H1 (cell line): ENCODE measurements around the gene E2F2. TPM values are rescaled to one million over a fixed set of nuclear protein-coding genes. Genes with fewer than 3 reads are reported as not detected.

Experiments used
- CTCF ChIA-PET: fragments of 300-600 bp; sonication (Branson Sonifier 250); formaldehyde crosslinking; loops from one replicate; lab custom pipeline; 2021; ENCODE audit not compliant: partially characterized antibody; lab: Charles Lee
- POLR2A ChIA-PET: fragments of 300-600 bp; sonication (Branson Sonifier 250); formaldehyde crosslinking; loops from one replicate; lab custom pipeline; 2021; ENCODE audit warnings: inconsistent platforms; ENCODE audit not compliant: partially characterized antibody; lab: Charles Lee
- DNase-seq, 2 experiments: peaks; one replicate each; pipeline versions ENCODE4 v3.0.0 to v3.0.0-alpha.2; 2010 to 2022; ENCODE audit warnings: low spot score in 2 of 2, low read depth in 1 of 2, mixed read lengths in 1 of 2
- FAIRE-seq: peaks from 2 replicates; lab custom pipeline; 2011; peaks lifted over from hg19 to GRCh38; lab: Jason Lieb, UNC
- H2AFZ ChIP-seq: 2 replicates; pipeline ENCODE4 v1.8.1; 2012; ENCODE audit warnings: low read length, inconsistent platforms
- H2AK5ac ChIP-seq: 2 replicates; pipeline ENCODE4 v1.6.1; 2013; ENCODE audit warnings: low read depth, low read length
- H2BK120ac ChIP-seq: replicated peaks from 2 replicates; pipeline ENCODE3; 2013; ENCODE audit warnings: low read depth, low read length, inconsistent platforms
- H2BK12ac ChIP-seq: 2 replicates; pipeline ENCODE4 v1.6.1; 2013; ENCODE audit warnings: low read depth, low read length
- H2BK15ac ChIP-seq: 2 replicates; pipeline ENCODE4 v1.6.1; 2013; ENCODE audit warnings: low read length
- H2BK20ac ChIP-seq: 2 replicates; pipeline ENCODE4 v1.6.1; 2013; ENCODE audit warnings: low read length
- H2BK5ac ChIP-seq: 2 replicates; pipeline ENCODE4 v1.6.1; 2013; ENCODE audit warnings: low read depth, low read length
- H3K14ac ChIP-seq: 2 replicates; pipeline ENCODE4 v1.6.1; 2013; ENCODE audit warnings: inconsistent platforms; ENCODE audit not compliant: insufficient read length
- H3K18ac ChIP-seq: 2 replicates; pipeline ENCODE4 v1.6.1; 2013; ENCODE audit warnings: low read length; ENCODE audit errors: extremely low read depth
- H3K23ac ChIP-seq: 2 replicates; pipeline ENCODE4 v1.6.1; 2013; ENCODE audit warnings: inconsistent platforms; ENCODE audit not compliant: insufficient read length
- H3K23me2 ChIP-seq: 2 replicates; pipeline ENCODE4 v1.6.1; 2013; ENCODE audit warnings: low read depth, low read length
- H3K27ac ChIP-seq: 2 replicates; pipeline ENCODE4 v1.6.1; 2011; ENCODE audit warnings: low read depth, low read length, inconsistent platforms
- H3K27me3 ChIP-seq, 4 experiments: replicated peaks in 1 of 4; 1 replicate in 1 of 4; 2 replicates in 3 of 4; pipeline versions ENCODE4 v1.6.1 to v1.8.1; 2011 to 2013; ENCODE audit warnings: low read length in 3 of 4, mild to moderate bottlenecking in 3 of 4, inconsistent platforms in 2 of 4, mixed read lengths in 2 of 4, moderate library complexity in 1 of 4; ENCODE audit not compliant: control insufficient read depth in 3 of 4, insufficient read depth in 3 of 4; ENCODE audit errors: extremely low read depth in 1 of 4
- H3K36me3 ChIP-seq, 4 experiments: 2 replicates each; pipeline versions ENCODE4 v1.6.1 to v1.8.1; 2011 to 2013; ENCODE audit warnings: mild to moderate bottlenecking in 4 of 4, low read length in 3 of 4, moderate library complexity in 2 of 4, control low read depth in 1 of 4, inconsistent platforms in 1 of 4; ENCODE audit not compliant: insufficient read depth in 4 of 4, control insufficient read depth in 2 of 4
- H3K4ac ChIP-seq: replicated peaks from 2 replicates; pipeline ENCODE3; 2013; ENCODE audit warnings: low read length, low read depth, mixed read lengths, inconsistent platforms; ENCODE audit not compliant: insufficient read length
- H3K4me1 ChIP-seq, 4 experiments: replicated peaks in 1 of 4; 1 replicate in 1 of 4; 2 replicates in 3 of 4; pipeline versions ENCODE4 v1.6.1 to v1.8.1; 2011 to 2013; ENCODE audit warnings: low read length in 3 of 4, inconsistent platforms in 2 of 4, mixed read lengths in 1 of 4; ENCODE audit not compliant: insufficient read depth in 4 of 4, control insufficient read depth in 3 of 4
- H3K4me2 ChIP-seq, 2 experiments: 2 replicates each; pipeline versions ENCODE4 v1.6.1 to v1.8.1; 2011 to 2013; ENCODE audit warnings: low read depth in 2 of 2, low read length in 2 of 2, control low read depth in 1 of 2, inconsistent platforms in 1 of 2, mild to moderate bottlenecking in 1 of 2; ENCODE audit not compliant: insufficient read depth in 1 of 2
- H3K4me3 ChIP-seq, 4 experiments: fragments of 200-600, 300-600 bp in 1 of 4; sonication (generic), shearing (Covaris generic), sonication (Bioruptor Twin) in 1 of 4; 2 replicates each; pipeline versions ENCODE4 v1.5.1 to v1.8.1; 2011 to 2016; ENCODE audit warnings: low read length in 4 of 4, low read depth in 3 of 4, control low read depth in 2 of 4, inconsistent platforms in 2 of 4, mild to moderate bottlenecking in 2 of 4, mixed read lengths in 1 of 4, moderate library complexity in 1 of 4; ENCODE audit not compliant: insufficient read depth in 2 of 4; ENCODE audit errors: extremely low read depth in 1 of 4
- H3K56ac ChIP-seq: replicated peaks from 2 replicates; pipeline ENCODE3; 2013; ENCODE audit warnings: low read depth, mild to moderate bottlenecking, mixed read lengths, low read length, inconsistent platforms; ENCODE audit not compliant: insufficient read length
- H3K79me1 ChIP-seq: 2 replicates; pipeline ENCODE4 v1.6.1; 2013; ENCODE audit warnings: low read depth, low read length, control low read depth
- H3K79me2 ChIP-seq, 2 experiments: 2 replicates each; pipeline versions ENCODE4 v1.6.1 to v1.8.1; 2012 to 2013; ENCODE audit warnings: low read length in 2 of 2, mild to moderate bottlenecking in 2 of 2, inconsistent platforms in 1 of 2; ENCODE audit not compliant: insufficient read depth in 2 of 2, control insufficient read depth in 1 of 2
- H3K9ac ChIP-seq, 4 experiments: replicated peaks in 1 of 4; 1 replicate in 1 of 4; 2 replicates in 3 of 4; pipeline versions ENCODE4 v1.6.1 to v1.8.1; 2011 to 2013; ENCODE audit warnings: low read depth in 3 of 4, low read length in 3 of 4, control low read depth in 2 of 4, mild to moderate bottlenecking in 2 of 4, moderate library complexity in 2 of 4, inconsistent platforms in 1 of 4; ENCODE audit errors: extremely low read depth in 1 of 4
- H3K9me3 ChIP-seq, 2 experiments: 2 replicates each; pipeline versions ENCODE4 v1.6.1 to v1.8.1; 2012 to 2013; ENCODE audit warnings: mild to moderate bottlenecking in 2 of 2, moderate library complexity in 2 of 2, control low read depth in 1 of 2, inconsistent platforms in 1 of 2, low read depth in 1 of 2, low read length in 1 of 2, mixed read lengths in 1 of 2; ENCODE audit not compliant: insufficient read depth in 2 of 2
- H4K20me1 ChIP-seq, 2 experiments: replicated peaks in 1 of 2; 2 replicates each; pipeline versions ENCODE3 to v1.8.1; 2011 to 2013; ENCODE audit warnings: inconsistent platforms in 2 of 2, low read length in 2 of 2, mild to moderate bottlenecking in 1 of 2; ENCODE audit not compliant: insufficient read depth in 2 of 2, control insufficient read depth in 1 of 2
- H4K5ac ChIP-seq: 2 replicates; pipeline ENCODE4 v1.6.1; 2013; ENCODE audit warnings: low read length, low read depth, mixed read lengths, inconsistent platforms; ENCODE audit not compliant: insufficient read length
- H4K8ac ChIP-seq: 2 replicates; pipeline ENCODE4 v1.8.0; 2013; ENCODE audit warnings: mild to moderate bottlenecking, moderate library complexity, low read length, inconsistent platforms; ENCODE audit not compliant: insufficient read depth; ENCODE audit errors: extremely low read depth
- H4K91ac ChIP-seq: replicated peaks from 2 replicates; pipeline ENCODE3; 2013; ENCODE audit warnings: low read length, mixed read lengths, inconsistent platforms; ENCODE audit not compliant: insufficient read length
- ASH2L ChIP-seq: fragments of 200-600, 300-600 bp; sonication (generic); IDR thresholded peaks from one replicate; pipeline ENCODE4 v1.7.1; 2017; ENCODE audit warnings: low read length
- TAF7 ChIP-seq: optimal IDR thresholded peaks from 2 replicates; pipeline ENCODE3; 2011; ENCODE audit warnings: low read depth, mild to moderate bottlenecking, inconsistent platforms, low read length, moderate library complexity, borderline replicate concordance
- WGBS, 2 experiments: shearing (Covaris generic) in 1 of 2; methylation state at CpG; one replicate each; pipeline versions ENCODE4 v1.1.6 to v1.1.7; 2013 to 2015; ENCODE audit warnings: low lambda C conversion rate in 2 of 2, mixed read lengths in 2 of 2, inconsistent platforms in 1 of 2, low coverage in 1 of 2, missing lambda C conversion rate in 1 of 2; ENCODE audit not compliant: insufficient replicate concordance in 2 of 2, insufficient coverage in 1 of 2, insufficient read length in 1 of 2; ENCODE audit errors: extremely low coverage in 1 of 2, missing lambda C conversion rate in 1 of 2; 5-methylcytosine and 5-hydroxymethylcytosine counted together
- polyA plus RNA-seq, 7 experiments: library from polyadenylated mRNA; depleted of rRNA in 3 of 7; stranded (reverse) in 5 of 7; unstranded in 2 of 7; fragments of >200 nt in 5 of 7; fragments of 200-250 nt in 2 of 7; gene quantifications; 1 replicate in 5 of 7; 2 replicates in 1 of 7; 4 replicates in 1 of 7; pipeline versions ENCODE4 v1.2.1 to v1.2.3, GENCODE V29; 2011 to 2013; ENCODE audit warnings: missing spikeins in 2 of 7, mixed read lengths in 2 of 7
- total RNA-seq: library from RNA; stranded (reverse); fragmentation: NEBNext Ultra II Directional; extraction: Animal tissue kit (Norgen Biotek cat#: 25700); gene quantifications from 2 replicates; pipeline ENCODE4 v1.2.1, GENCODE V29; 2021

The E2F2 gene
- total and polyA plus RNA-seq, 2 of the 8 experiments (the other 6 are each of a cell fraction or from before 2014, with no cell fraction given), result 1.8 to 7.0 TPM

DNA sequence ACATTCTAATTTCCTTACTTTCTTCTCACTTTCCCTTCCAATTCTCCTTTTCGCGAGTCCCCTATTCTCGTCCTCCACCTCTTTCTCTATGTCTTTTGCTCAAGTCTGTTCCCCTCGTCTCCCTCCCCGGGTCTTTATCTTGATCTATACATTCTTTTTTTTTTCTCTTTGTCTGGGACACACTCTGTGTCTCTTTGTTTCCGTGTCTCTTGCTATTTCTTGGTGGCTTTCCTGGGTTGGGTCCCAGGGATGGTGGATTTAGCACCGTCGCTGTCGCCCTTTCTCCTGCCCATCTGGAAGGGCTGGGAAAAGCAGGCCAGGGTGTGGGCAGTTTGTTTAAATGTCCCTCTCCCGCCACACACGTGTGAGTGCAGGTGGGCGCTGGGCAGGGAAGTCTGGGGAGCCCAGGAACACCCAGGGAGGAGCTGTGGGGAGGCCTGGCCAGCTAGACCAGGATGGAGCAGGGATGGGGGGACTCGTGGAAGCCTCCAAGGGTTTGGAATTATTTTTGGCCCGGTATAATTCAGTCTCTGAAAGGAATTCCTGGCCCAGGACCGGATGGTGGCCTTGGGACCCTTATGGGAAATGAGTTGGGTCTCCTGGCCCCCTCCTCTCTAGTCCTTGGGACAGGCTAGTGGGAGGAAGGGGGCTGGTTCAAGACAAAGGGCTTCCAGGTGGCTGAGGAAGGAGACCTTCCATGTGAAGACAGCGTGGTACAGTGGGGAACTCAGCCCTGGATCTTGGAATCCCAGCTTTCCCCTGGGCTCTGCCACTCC, 37.8 kb upstream of the E2F2 start:
- POLR2A ChIA-PET, result interaction anchor here (0.6 to 20.4 kb wide), 8 partner anchors 9 to 69 kb away, joined by 3 to 547 read pairs (median 5); partner anchors contain the start of gene ID3
- no peak for DNase-seq
- peak overlapping the region; percentile 71 to 74 for H3K4me2 ChIP-seq
- H2BK120ac ChIP-seq, result peak overlapping the region; percentile 78
- peak overlapping the region; percentile 42 to 67 (median 46) for H3K4me3 ChIP-seq
- peaks cover 7 to 20% (median 15%) of the 10 kb centered on the region in 4 experiments for H3K4me1 ChIP-seq
- WGBS, 2 experiments, result 20 to 100% methylated on average over 2 to 15 of the region's 16 CpGs
- peak overlapping the region; percentile 41; the same call in 1 of the 2 replicates for H2BK15ac ChIP-seq
- TF ChIP-seq ASH2L (peak; percentile 59), TAF7 (no peak)
- H3K9me3 ChIP-seq, result no peaks in the 10 kb centered on the region
- peak overlapping the region; percentile 88 for H4K8ac ChIP-seq
- no peak overlapping the region for H3K23ac ChIP-seq
- H4K91ac ChIP-seq, result peak overlapping the region; percentile 98
- peak overlapping the region; percentile 38 for H3K56ac ChIP-seq
- 0 out of 2 replicates have a peak overlapping the region, but pooled peaks have one; percentile 13 for H3K27ac ChIP-seq
- no peak for FAIRE-seq
- H3K79me1 ChIP-seq, result 0 out of 2 replicates have a peak, but pooled peaks cover 2% of the 10 kb centered on the region
- H2BK12ac ChIP-seq, result peak overlapping the region; percentile 89
- peak overlapping the region in 3 of 4 experiments; percentile 0 to 28 (median 20); a peak in 3 of 7 replicates for H3K9ac ChIP-seq
- peak overlapping the region; percentile 79 for H2BK5ac ChIP-seq
- no peaks in the 10 kb centered on the region for H4K20me1 ChIP-seq
- no peak overlapping the region for H2AFZ ChIP-seq
- peak overlapping the region; percentile 81 for H4K5ac ChIP-seq
- H3K14ac ChIP-seq, result no peak overlapping the region
- peak overlapping the region; percentile 92 for H2BK20ac ChIP-seq
- H3K23me2 ChIP-seq, result peaks cover 6% of the 10 kb centered on the region; the same call in 1 of the 2 replicates
- CTCF ChIA-PET, result interaction anchor here (0.6 to 12.3 kb wide), 7 partner anchors 13 to 749 kb away, joined by 3 to 143 read pairs (median 4); no protein-coding TSS in a partner anchor
- H2AK5ac ChIP-seq, result no peak overlapping the region; the same call in 1 of the 2 replicates
- H3K36me3 ChIP-seq, result no peaks in the 10 kb centered on the region
- peak overlapping the region; percentile 83 for H3K4ac ChIP-seq
- H3K18ac ChIP-seq, result peak overlapping the region; percentile 93
- H3K27me3 ChIP-seq, result peaks cover 0 to 5% (median 0%) of the 10 kb centered on the region in 4 experiments; a peak in 4 of 7 replicates
- no peaks in the 10 kb centered on the region; a peak in 1 of 4 replicates for H3K79me2 ChIP-seq
